OCI-LY7 (cell line): ENCODE results near the gene DDR1.

Experiments
- EZH2phosphoT487 ChIP-seq: fragments of 200-600 bp; sonication (generic); IDR thresholded peaks from 2 replicates; pipeline ENCODE4 v1.6.1; 2018; ENCODE audit warnings: low read depth, borderline replicate concordance, mild to moderate bottlenecking, mixed run types, antibody characterized with exemption, low read length, moderate library complexity, mixed read lengths
- TF ChIP-seq, protein P1 (sequence below): fragments of 200-600 bp; sonication (generic); conservative IDR thresholded peaks from 2 replicates; pipeline ENCODE4 v1.5.1; 2014; ENCODE audit warnings: mild to moderate bottlenecking, antibody characterized with exemption, low read length, moderate library complexity, mixed read lengths

- TF ChIP-seq, protein P1, sequence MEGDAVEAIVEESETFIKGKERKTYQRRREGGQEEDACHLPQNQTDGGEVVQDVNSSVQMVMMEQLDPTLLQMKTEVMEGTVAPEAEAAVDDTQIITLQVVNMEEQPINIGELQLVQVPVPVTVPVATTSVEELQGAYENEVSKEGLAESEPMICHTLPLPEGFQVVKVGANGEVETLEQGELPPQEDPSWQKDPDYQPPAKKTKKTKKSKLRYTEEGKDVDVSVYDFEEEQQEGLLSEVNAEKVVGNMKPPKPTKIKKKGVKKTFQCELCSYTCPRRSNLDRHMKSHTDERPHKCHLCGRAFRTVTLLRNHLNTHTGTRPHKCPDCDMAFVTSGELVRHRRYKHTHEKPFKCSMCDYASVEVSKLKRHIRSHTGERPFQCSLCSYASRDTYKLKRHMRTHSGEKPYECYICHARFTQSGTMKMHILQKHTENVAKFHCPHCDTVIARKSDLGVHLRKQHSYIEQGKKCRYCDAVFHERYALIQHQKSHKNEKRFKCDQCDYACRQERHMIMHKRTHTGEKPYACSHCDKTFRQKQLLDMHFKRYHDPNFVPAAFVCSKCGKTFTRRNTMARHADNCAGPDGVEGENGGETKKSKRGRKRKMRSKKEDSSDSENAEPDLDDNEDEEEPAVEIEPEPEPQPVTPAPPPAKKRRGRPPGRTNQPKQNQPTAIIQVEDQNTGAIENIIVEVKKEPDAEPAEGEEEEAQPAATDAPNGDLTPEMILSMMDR, result no peak
- no peak for TF ChIP-seq EZH2phosphoT487
These were observed 36.8 kb upstream of the DDR1 start for GRCh38 chr6:30847421-30847970.
